Activated CD4-positive, alpha-beta T cell treated with anti-CD3 and anti-CD28 coated beads, Interleukin-2, Interleukin-6, amounts not matched to agents 100 ng/mL and 50 ng/mL, durations not matched to agents 16 hours and 8 hours (primary cell): Measurements from ENCODE around the gene GPR22.

Source experiments
- DNase-seq: peaks from one replicate; pipeline ENCODE4 v3.0.0-alpha.2; 2020

GPR22 gene

DNA sequence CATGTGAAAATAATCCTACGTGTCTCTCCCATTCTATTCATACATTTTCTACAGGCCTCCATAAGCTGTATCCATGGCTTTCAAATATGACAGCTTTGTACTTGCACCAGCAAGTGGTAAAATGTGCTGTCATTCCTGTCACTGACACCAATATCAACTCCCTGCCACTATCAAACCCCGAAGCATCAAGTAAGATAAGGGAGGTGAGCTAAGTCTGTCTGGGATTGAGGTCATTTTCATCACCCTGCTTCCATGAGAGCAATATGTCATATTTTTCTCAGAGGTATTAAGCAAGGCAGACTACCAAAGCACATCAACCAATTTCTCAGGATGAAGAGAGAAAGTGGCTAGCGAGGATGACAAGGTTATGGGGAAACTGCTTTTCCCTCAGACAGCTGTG is 11.1 kb downstream of the GPR22 start:
- no peak for DNase-seq

GRCh38 chr7:107482571-107482970 is 12.7 kb downstream of the GPR22 start:
- DNase-seq: no peak

DNA sequence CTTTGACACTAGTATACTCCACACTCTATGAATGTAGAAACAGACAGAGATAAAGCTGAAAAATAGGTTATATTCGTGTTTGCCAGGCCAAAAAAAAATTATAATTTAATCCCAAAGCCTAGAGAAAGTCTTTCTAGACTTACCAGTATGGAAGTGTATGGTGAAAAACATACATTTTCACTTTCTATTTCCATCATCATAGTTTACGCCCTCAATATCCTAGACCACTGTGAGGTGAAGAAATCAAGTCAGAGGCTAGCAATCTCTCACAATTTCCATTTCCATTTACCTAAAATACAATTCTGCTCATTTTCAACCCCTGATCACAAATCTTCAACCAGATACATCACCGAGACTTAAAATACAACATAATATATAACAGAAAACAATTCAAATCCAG is 16.2 kb downstream of the GPR22 start:
- peak; percentile 15 for DNase-seq

DNA sequence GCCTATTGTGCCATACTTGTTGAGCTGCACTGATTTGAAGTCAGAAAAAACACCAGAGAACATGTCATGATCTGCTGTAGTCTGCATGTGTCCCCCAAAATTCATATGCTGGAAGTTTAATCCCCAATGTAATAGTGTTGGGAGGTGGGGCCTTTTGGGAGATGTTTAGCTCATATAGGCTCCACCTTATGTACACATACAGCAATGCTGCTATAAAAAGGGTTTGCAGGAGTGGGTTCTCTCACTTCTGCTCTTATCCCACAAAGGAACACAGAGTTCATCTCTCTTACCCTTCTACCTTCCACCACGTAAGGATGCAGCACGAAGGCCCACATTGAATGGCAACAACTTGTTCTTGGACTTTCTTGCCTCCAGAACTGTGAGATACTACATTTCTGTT is 23.0 kb downstream of the GPR22 start:
- DNase-seq: no peak

DNA sequence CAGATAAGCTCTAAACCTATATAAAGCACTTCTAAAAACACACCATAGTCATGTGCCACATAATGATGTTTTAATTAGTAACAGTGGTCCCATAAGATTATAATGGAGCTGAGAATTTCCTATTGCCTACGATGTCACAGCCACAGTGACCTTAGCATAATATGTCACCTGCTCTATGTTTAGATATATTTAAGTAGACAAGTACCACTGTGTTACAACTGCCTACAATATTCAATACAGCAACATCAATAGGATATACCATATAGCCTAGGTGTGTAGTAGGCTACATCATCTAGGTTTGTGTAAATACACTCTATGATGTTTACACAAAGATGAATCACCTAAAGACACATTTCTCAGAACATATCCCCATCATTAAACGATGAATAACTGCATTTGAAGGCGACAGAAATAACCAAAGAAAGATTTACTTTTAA is 24.5 kb downstream of the GPR22 start:
- no peak for DNase-seq

GRCh38 chr7:107494884-107495283 is 25.0 kb downstream of the GPR22 start:
- DNase-seq: no peak

- DNase-seq: no peak
Measured at GRCh38 chr7:107495516-107495915, 25.7 kb downstream of the GPR22 start.

DNA sequence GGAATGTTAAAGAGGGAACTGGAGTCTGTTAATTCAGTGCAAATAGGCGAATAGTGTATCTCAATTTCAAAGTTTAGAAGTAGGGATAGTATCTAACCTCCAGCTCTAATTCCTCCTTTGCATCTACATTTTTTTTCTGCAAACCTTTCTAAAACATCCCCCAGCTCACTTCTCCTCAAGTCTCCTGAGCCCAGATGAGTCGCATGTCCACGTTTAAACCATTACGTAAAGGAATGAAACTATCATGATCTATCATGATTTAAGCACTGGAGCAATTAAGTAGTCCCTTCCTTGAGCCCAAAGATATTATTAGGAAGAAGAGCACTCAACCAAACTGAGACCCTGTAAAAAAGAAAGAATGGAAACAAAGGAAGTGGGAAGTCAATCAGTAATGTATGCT is 29.9 kb downstream of the GPR22 start:
- no peak for DNase-seq

DNA sequence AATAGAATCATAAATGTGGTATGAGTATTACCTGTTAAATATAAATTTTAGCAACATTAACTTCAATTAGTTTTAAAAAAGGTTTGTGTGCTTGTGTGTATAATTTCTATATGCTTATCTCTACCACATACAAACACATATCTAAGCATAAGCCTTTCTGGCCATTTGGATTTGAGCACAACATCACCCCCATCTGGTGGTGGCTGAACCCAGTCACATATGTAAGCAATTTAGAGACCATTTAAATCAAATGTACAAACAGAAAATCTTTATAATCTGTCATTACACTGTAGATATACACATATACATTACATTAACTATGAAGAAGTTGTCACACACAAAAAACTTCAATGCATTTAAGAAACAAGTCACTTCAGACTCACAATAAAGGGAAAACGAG is 31.7 kb downstream of the GPR22 start:
- peak; percentile 32 for DNase-seq

DNA sequence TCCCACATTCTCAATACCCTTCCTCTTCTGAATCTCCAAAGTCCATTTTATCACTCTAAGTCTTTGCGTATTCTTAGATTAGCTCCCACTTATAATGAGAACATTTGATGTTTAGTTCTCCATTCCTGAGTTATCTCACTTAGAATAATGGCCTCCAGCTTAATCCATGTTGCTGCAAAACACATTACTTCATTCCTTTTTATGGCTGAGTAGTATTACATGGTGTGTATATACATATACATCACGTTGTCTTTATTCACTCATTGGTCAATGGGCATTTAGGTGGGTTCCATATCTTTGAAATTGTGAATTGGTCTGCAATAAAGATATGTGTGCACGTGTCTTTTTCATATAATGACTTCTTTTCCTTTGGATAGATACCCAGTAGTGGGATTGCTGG is 32.3 kb downstream of the GPR22 start:
- no peak for DNase-seq

GRCh38 chr7:107502797-107503196 is 32.9 kb downstream of the GPR22 start:
- no peak for DNase-seq

DNA sequence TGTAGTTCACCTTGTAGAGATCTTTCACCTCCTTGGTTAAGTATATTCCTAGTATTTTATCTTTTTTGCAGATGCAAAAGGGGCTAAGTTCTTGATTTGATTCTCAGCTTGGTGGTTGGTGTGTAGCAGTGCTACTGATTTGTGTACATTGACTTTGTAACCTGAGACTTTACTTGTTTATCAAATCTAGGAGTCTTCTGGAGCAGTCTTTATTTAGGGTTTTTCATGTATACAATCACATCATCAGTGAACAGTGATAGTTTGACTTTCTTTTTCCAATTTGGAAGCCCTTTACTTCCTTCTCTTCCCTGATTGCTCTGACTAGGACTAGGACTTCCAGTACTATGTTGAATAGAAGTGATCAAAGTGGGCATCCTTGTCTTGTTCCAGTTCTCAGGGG is 33.8 kb downstream of the GPR22 start:
- DNase-seq: no peak

GRCh38 chr7:107505362-107505761 is 35.5 kb downstream of the GPR22 start:
- DNase-seq: no peak

DNA sequence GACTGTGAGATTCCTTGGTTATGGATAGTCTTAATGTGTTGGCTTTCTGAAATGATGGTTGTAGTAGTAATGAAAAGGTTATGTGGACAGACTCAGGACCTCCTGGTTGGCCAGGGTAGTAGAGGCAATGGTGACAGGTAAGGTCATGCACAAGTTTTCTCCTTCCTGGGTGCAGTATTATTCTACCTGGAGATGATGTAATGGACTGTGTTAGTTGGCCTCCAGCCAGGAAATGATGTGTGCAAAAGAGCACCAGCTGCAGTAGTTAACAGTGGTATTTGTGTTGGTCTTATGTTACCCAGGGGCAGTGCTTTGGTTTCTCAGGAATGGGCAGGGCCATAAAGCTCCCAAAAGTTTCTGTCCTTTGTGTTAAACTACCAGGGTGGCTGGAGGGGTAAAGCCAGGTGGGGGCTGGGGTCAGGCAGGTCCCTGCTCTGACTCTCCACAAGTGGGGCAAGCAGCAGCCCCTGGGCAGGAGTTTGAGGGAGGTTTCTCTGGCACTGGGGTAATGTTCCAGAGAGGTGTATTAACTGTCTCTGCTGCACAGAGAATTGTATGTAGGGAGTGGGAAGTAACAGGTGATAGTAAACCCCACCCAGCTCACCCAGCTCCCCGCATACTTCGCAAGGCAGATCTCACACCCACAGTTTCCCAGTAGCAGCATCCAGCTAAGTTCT is 36.3 kb downstream of the GPR22 start:
- DNase-seq: peak; percentile 1

GRCh38 chr7:107506674-107507339 is 37.0 kb downstream of the GPR22 start:
- DNase-seq: no peak
